Hematopoietic multipotent progenitor cell treated with erythropoietin and hydrocortisone succinate and interleukin-3 and kit ligand, for 15 days (in vitro differentiated cells): ENCODE measurements around the gene RAB4A.
A peak's percentile ranks its signal among the peaks of the same experiment; 100 is the strongest.

Experiments
- DNase-seq: peaks from one replicate; pipeline ENCODE4 v3.0.0-alpha.2; 2015; ENCODE audit warnings: low spot score

RAB4A gene

DNA sequence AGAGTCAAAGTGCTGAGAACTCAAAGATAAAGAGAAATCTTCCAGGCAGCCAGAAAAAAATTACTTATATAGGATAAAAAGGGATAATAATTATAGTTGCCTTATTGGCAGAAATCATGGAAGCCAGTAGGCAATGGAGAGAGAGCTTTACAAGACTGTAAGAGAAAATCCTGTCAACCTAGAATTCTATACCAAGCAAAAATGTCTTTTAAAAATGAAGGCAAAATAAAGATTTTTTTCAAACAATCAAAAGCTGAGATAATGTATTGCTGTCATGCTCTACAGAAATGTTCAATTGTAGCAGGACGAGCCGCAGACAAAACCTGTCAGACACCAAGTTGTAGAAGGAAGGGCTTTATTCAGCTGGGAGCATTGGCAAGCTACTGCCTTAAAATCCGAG is 26.8 kb upstream of the RAB4A start:
- DNase-seq = no peak

DNA sequence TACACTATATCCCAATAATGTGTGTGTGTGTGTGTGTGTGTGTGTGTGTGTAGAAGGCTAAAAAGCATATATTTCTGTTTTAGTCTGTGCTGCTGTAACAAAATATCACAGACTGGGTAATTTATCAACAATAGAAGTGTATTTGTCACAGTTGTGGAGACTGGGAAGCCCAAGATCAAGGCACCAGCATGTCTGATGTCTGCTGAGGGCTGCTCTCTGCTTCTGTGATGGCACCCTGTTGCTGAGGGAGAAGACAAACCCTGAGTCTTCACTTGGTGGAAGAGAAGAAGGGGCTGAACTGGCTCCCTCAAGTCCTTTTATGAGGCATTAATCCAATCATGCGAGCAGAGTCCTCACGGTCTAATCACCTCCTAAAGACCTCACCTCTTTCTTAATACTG is 23.0 kb upstream of the RAB4A start:
- no peak for DNase-seq

- DNase-seq = no peak
Observed at GRCh38 chr1:229248821-229249817, 21.8 kb upstream of the RAB4A start.

- DNase-seq = no peak
Observed at GRCh38 chr1:229249854-229250644, 20.9 kb upstream of the RAB4A start.

DNA sequence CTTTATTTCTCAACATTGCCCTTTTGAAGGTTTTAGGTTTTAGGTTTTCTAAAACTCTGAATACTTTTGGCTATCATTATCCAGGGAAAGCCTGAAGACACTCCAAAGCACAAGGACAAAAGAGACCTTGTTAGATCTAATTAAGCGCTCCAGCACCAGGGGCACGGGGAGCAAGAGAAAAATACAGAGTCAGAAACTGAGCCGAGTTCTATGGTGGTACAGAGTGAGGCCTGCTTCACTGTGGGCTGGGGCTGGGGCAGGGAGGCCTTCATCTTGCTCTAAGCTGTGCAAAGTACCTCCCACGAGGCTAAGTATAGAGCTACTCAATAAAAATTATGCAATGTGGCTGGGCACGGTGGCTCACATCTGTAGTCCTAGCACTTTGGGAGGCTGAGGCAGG is 19.7 kb upstream of the RAB4A start:
- no peak for DNase-seq

DNA sequence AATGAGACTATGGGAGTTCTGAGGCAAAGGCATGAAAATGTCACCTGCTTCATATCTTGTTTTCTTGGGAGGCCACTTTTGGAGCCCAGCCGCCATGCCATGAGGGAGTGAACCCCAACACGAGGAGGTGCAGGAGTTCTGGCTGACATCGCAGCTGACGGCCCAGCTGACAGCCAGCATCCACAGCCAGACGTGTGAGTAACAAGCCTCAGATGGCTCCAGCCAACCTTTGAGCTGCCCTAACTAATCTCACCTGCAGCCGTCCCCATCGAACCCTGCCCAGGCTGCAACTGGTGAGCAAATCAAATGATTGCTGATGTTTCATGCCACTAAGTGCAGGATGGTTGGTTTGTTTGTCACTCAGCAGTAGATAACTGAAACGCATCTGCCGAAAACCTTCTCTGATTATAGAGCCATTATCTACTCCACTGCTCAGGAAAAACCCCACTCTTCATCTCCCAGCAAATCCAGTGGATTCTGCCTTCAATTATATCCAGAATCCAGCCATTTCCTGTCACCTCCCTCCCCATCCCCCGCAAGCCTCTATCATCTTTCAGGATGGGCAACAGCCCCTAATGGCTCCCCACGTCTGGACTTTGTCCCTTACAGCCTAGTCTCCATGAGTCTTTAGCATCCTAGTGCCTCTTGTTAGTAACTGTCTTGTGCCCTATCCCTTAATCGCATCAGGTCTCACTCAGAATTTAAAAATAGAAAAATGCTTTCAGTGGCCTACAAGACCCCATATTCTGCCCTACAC is 18.5 kb upstream of the RAB4A start:
- no peak for DNase-seq

GRCh38 chr1:229253151-229253974 is 17.5 kb upstream of the RAB4A start:
- no peak for DNase-seq

DNA sequence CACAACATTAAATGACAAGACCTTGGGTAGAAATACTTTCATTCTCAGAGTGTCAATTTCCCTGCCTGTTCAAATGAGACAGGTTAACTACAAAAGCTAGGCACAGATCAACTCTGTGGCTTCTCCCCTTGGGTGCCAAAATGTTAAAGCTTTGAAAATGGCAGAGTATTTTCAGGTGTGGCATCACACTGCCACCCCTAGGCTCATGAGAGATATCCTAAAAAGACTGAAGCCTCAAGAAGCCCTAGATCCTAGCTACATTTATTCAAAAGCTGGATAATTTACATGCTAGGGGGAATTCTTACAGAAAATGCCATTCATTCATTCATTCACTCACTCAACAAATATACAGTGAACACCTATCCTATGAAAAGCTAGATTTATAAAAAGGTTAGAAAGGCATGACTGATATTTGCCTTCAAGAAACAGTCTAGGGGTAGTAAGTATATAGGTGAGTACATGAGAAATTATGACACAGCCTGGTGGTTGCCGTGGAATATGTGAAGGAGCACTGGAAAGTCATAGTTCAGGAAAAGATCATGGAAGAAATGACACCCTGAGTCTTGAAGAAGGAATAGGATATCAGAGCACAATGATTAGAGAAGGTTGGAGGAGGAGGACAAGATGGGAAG is 15.9 kb upstream of the RAB4A start:
- DNase-seq = no peak

DNA sequence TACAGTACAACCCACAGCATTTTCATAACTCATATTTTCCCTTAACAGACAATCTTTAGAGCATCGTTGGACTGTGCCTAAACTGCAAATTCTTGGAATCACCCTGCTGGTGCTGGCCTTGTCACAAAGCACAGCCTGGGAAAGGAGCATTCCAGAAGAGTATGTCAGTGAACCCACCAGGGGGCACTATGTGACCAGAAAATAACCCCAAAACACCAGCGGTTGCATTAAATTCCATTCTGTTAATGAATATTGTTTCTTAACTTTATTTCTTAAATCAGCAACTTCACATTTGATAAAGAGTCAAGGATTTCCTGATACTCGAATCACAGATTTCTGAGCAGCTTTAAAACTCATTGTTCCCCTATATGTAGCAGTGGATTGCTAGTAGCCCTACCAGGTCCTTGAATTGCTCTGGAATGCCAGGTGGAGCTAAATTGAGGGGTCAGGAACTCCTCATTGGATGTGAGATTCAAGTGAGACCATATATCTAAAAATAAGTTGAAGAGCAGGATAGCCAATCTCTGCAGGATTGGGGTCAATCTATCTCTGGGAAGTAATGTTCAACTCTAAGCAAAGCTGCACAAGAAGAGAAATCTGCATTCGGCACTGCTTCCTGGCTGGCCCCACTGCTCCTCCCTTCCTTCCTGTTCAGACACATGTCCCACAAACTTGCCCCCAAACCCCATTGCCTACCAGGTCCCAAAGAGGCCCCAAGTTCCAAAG is 12.7 kb upstream of the RAB4A start:
- DNase-seq = peak; percentile 64

DNA sequence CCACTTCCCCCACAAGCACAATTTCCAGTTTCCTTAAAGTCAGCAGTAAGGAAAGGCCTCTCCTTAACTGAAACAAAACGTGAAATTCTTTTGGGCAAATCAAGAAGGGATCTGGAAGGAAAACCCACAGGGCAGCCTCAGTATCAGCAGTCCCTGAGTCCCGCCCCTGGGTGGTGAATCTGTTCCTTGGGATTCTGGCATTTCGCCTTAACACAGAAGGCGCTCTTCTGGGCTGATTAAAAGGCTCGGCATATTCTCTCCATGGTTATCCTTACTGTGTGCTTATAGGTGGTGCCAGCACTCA is 12.2 kb upstream of the RAB4A start:
- no peak for DNase-seq

GRCh38 chr1:229260297-229260696 is 10.6 kb upstream of the RAB4A start:
- DNase-seq = no peak

DNA sequence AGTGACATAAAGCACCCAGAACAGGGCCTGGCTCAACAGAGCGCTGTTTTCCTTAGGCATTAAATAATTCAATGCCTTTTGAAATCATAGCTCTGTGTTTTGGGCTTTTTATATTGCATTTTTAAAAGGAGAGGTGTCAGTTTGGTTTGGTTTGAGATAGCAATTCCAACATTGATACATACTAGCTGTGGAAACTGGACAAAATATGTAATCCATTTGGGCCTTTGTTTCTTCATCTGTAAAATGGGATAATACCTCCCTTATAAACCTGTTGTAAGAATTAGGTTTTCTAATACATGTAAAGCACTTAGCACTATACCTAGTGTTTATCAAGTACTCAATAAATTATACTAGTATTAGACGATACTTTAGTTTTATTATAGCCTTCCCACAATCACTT is 8.7 kb upstream of the RAB4A start:
- no peak for DNase-seq

DNA sequence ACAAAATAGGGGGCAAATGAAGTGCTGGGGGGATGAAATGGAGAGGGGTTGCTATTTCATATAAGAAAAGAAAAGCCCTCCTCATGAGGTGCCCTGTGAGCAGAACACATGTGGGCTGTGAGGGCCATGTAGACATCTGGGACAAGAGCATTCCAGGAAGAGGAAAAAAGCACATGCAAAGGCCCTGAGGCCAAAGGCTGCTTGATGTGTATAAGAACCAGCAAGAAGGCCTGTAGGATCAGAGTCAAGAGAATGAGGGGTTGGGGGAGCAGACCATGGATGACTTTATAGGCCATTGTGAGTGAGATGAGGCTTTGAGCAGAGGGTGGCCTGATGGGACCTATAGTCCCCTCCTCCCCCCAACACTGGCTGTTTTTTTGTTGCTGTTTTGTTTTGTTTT is 7.7 kb upstream of the RAB4A start:
- no peak for DNase-seq

GRCh38 chr1:229264068-229264467 is 6.8 kb upstream of the RAB4A start:
- DNase-seq = no peak

GRCh38 chr1:229264487-229264886 is 6.4 kb upstream of the RAB4A start:
- DNase-seq = no peak

- DNase-seq = no peak
Observed at GRCh38 chr1:229266274-229266673, 4.6 kb upstream of the RAB4A start.

DNA sequence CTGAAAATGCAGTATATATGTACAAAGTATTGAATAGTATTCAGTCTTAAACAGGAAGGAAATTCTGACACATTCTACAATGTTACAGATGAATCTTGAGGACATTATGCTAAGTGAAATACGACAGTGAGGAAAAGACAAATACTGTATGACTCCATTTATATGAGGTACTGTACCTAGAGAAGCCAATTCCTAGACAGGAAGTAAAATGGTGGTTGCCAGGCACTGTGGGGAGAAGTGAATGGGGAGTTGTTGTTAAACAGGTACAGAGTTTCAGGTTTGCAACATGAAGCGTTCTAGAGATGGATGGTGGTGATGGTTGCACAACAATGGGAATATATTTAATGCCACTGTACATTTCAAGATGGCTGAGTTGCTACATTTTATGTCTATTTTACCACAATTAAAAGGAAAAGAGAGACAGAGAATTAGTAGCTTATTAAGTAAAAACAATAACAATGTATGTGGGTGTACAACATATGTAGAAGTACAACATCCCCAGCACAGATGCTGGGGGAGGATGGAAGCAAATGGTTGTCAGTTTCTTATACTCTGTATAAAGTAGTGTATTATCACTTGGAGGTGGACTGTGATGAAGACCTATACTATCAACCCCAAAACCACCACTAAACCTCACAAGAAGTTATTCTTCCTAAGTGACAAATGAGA is 3.9 kb upstream of the RAB4A start:
- no peak for DNase-seq

DNA sequence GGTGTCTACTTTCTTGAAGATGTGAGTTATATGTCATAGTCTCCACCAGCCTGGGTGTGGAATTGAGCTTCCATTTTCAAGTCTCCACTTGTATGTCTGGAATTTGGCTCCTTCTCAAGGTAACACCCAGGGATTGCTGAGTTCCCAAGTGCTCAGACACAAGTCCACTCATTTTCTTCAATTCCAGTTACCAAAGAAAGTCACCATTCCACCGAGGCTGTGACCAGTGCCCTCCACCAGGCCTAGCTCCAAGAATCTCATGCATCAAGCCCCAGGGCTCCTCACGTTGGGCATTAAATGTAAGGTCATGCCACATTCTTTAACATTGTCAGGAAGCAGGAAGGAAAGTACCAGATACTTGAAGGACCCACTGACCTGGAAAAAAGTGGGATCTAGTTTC is 2.4 kb upstream of the RAB4A start:
- no peak for DNase-seq

GRCh38 chr1:229271448-229272159 is 693 bp downstream of the RAB4A start:
- DNase-seq = peak; percentile 17
